ENCODE measurements around the gene C1QTNF8. TPM values are rescaled to one million over a fixed set of nuclear protein-coding genes. Genes with fewer than 3 reads are reported as not detected.

The C1QTNF8 gene
- total RNA-seq, 1 donor: not detected

- DNase-seq (ENCODE audit: low read depth): no peak
- H3K4me3 ChIP-seq (ENCODE audit: low read depth, low read length): no peak overlapping the region
- no peak for TF ChIP-seq CTCF (IDR thresholded peaks at IDR 0.05; ENCODE audit: insufficient read depth, low read depth, low read length)
Measured at GRCh38 chr16:1066584-1067172, 29.4 kb downstream of the C1QTNF8 start.

GRCh38 chr16:1065469-1066128, 30.4 kb downstream of the C1QTNF8 start:
- TF ChIP-seq CTCF (IDR thresholded peaks at IDR 0.05; ENCODE audit: insufficient read depth, low read depth, low read length): no peak
- H3K4me3 ChIP-seq (ENCODE audit: low read depth, low read length): no peak overlapping the region
- no peak for DNase-seq (ENCODE audit: low read depth)

GRCh38 chr16:1063728-1064127, 32.3 kb downstream of the C1QTNF8 start:
- TF ChIP-seq CTCF (IDR thresholded peaks at IDR 0.05; ENCODE audit: insufficient read depth, low read depth, low read length): no peak

GRCh38 chr16:1062895-1063294, 33.1 kb downstream of the C1QTNF8 start:
- no peak overlapping the region for H3K4me3 ChIP-seq (ENCODE audit: low read depth, low read length)
- DNase-seq (ENCODE audit: low read depth): no peak
- no peak for TF ChIP-seq CTCF (IDR thresholded peaks at IDR 0.05; ENCODE audit: insufficient read depth, low read depth, low read length)

More at GRCh38 chr16:1063728-1064127, 32.3 kb downstream of the C1QTNF8 start:
- H3K4me3 ChIP-seq (ENCODE audit: low read depth, low read length): no peak overlapping the region
- no peak for DNase-seq (ENCODE audit: low read depth)

GRCh38 chr16:1061769-1062505, 34.1 kb downstream of the C1QTNF8 start:
- no peak for DNase-seq (ENCODE audit: low read depth)
- no peak for TF ChIP-seq CTCF (IDR thresholded peaks at IDR 0.05; ENCODE audit: insufficient read depth, low read depth, low read length)
- H3K4me3 ChIP-seq (ENCODE audit: low read depth, low read length): no peak overlapping the region

- no peak for DNase-seq (ENCODE audit: low read depth)
- TF ChIP-seq CTCF (IDR thresholded peaks at IDR 0.05; ENCODE audit: insufficient read depth, low read depth, low read length): no peak
Measured at GRCh38 chr16:1060416-1061340, 35.4 kb downstream of the C1QTNF8 start.

More at GRCh38 chr16:1060416-1061340, 35.4 kb downstream of the C1QTNF8 start:
- no peak overlapping the region for H3K4me3 ChIP-seq (ENCODE audit: low read depth, low read length)
